T-helper 2 cell treated with Interferon-gamma antibody and Interleukin-4, amounts not matched to agents 5 μg/mL and 100 μg/mL, for 36 hours (primary cell): Measurements from ENCODE around the gene PTPN1.

Experiments
- DNase-seq: peaks from one replicate; pipeline ENCODE4 v3.0.0; 2021; ENCODE audit warnings: low spot score
- H3K27ac Mint-ChIP-seq: one replicate; pipeline ENCODE4 v1.8.0; 2021; ENCODE audit warnings: mild to moderate bottlenecking, mixed read lengths
- H3K27me3 Mint-ChIP-seq: one replicate; pipeline ENCODE4 v1.8.0; 2021; ENCODE audit warnings: low read depth, mixed read lengths
- H3K36me3 Mint-ChIP-seq: one replicate; pipeline ENCODE4 v1.8.0; 2021; ENCODE audit warnings: low read depth, mixed read lengths
- H3K4me1 Mint-ChIP-seq: one replicate; pipeline ENCODE4 v1.8.0; 2021; ENCODE audit warnings: low read depth, mixed read lengths
- H3K4me3 Mint-ChIP-seq: one replicate; pipeline ENCODE4 v1.8.0; 2022; ENCODE audit warnings: mild to moderate bottlenecking, moderate library complexity, mixed read lengths
- H3K9me3 Mint-ChIP-seq: one replicate; pipeline ENCODE4 v1.8.0; 2021; ENCODE audit warnings: mixed read lengths

Gene PTPN1

GRCh38 chr20:50509923-50510705, at the start of gene PTPN1:
Gene PTPN1 (plus strand): TSS chr20:50510383. CDS start chr20:50510528, 145 bp downstream.
- Mint-ChIP-seq H3K36me3 (peaks cover 31% of the 10 kb centered on the region), H3K27me3 (no peaks in the 10 kb centered on the region), H3K27ac (peak within 1 kb of the TSS; percentile 98), H3K4me1 (peaks cover 39% of the 10 kb centered on the region), H3K9me3 (no peaks in the 10 kb centered on the region), H3K4me3 (peak within 1 kb of the TSS; percentile 100)
- peak; percentile 98 for DNase-seq

GRCh38 chr20:50460608-50461267, 49.4 kb upstream of the PTPN1 start:
- Mint-ChIP-seq H3K27me3 (no peaks in the 10 kb centered on the region), H3K4me3 (no peak overlapping the region)
- peak; percentile 72 for DNase-seq

DNA sequence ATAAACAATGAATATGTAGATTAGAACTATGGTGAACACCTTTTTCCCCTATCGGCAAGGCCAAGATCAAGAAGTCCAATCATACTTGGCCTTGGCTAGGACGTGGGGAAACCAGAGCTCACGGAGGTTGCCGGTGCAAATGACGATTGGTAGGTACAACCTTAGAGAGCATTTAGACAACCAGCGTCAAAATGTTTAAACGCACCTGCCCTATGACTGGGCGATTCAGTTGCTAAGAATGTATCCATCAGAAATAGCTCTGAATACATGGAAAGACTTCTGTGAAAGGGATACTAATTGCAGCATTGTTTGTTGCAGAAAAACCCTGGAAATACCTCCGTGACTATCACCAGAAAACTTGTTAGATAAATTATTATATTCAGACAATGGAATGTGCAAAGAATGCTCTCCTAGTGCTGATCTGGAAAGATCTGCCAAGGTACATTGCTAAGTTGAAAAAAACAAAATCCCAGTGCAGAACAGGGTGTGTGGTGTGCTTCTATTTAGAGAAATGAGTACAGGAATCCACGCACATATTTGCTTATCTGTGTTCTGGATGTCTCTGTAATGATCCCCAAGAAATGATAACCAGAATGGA, 48.0 kb upstream of the PTPN1 start:
- DNase-seq, result no peak
- no peaks in the 10 kb centered on the region for H3K27me3 Mint-ChIP-seq
- peaks cover 3% of the 10 kb centered on the region for H3K4me1 Mint-ChIP-seq
- H3K27ac Mint-ChIP-seq, result no peak overlapping the region
- no peak overlapping the region for H3K4me3 Mint-ChIP-seq
- H3K9me3 Mint-ChIP-seq, result no peaks in the 10 kb centered on the region
- no peaks in the 10 kb centered on the region for H3K36me3 Mint-ChIP-seq

More at GRCh38 chr20:50460608-50461267, 49.4 kb upstream of the PTPN1 start:
- no peak overlapping the region for H3K27ac Mint-ChIP-seq
- no peaks in the 10 kb centered on the region for H3K9me3 Mint-ChIP-seq
- H3K36me3 Mint-ChIP-seq, result no peaks in the 10 kb centered on the region
- H3K4me1 Mint-ChIP-seq, result peaks cover 3% of the 10 kb centered on the region

- no peaks in the 10 kb centered on the region for H3K27me3 Mint-ChIP-seq
- DNase-seq, result peak; percentile 51
- no peaks in the 10 kb centered on the region for H3K36me3 Mint-ChIP-seq
- no peak overlapping the region for H3K27ac Mint-ChIP-seq
- H3K4me1 Mint-ChIP-seq, result peaks cover 3% of the 10 kb centered on the region
- H3K4me3 Mint-ChIP-seq, result peak overlapping the region; percentile 24
- no peaks in the 10 kb centered on the region for H3K9me3 Mint-ChIP-seq
Observed at GRCh38 chr20:50464026-50464724, 46.0 kb upstream of the PTPN1 start.

DNA sequence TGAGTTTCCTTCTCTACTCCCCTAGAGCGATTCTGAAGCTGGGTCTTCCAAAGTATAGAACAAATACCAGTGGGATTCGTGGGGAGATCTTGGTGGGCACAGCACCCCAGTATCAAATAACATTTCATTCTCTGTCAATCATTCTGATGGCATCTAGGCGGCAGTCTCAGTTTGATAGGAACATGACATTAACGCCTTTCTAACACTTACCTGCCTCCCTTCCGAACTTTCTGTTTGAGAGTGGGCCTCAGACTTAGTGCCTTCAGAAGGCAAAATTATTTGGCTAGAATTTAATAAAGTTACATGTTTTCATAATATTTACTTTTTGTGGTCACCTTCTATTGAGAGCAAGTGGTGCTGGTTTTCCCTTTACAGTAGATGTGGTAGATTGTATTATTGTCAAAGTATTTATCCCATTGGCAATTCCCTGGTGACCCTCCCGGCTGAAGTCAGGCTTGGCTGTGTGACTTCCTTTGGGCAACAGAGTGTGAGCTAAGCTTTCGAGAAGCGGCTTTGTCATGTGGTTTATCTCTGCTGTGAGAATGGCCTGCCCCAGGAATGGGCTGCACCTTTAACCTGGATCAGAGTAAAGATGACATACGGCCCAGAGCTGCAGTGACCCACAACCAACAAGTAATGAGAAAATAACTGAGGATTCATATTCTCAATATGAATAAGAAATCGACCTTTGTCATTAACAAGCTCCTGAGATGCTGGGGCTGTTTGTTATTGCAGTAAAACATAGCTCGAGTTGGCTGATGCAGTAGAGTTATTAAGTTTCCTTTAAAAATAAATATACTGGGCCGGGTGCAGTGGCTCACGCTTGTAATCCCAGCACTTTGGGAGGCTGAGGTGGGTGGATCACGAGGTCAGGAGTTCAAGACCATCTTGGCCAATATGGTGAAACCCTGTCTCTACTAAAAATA, 45.2 kb upstream of the PTPN1 start:
- peaks cover 3% of the 10 kb centered on the region for H3K4me1 Mint-ChIP-seq
- H3K9me3 Mint-ChIP-seq, result no peaks in the 10 kb centered on the region

GRCh38 chr20:50467174-50467573, 43.0 kb upstream of the PTPN1 start:
- H3K4me1 Mint-ChIP-seq, result peaks cover 8% of the 10 kb centered on the region
- no peak overlapping the region for H3K4me3 Mint-ChIP-seq
- no peaks in the 10 kb centered on the region for H3K9me3 Mint-ChIP-seq
- no peaks in the 10 kb centered on the region for H3K27me3 Mint-ChIP-seq
- DNase-seq, result no peak
- H3K36me3 Mint-ChIP-seq, result no peaks in the 10 kb centered on the region
- no peak overlapping the region for H3K27ac Mint-ChIP-seq

More for the DNA sequence above, 45.2 kb upstream of the PTPN1 start:
- Mint-ChIP-seq H3K4me3 (no peak overlapping the region), H3K36me3 (no peaks in the 10 kb centered on the region), H3K27me3 (no peaks in the 10 kb centered on the region), H3K27ac (no peak overlapping the region)
- DNase-seq, result no peak

DNA sequence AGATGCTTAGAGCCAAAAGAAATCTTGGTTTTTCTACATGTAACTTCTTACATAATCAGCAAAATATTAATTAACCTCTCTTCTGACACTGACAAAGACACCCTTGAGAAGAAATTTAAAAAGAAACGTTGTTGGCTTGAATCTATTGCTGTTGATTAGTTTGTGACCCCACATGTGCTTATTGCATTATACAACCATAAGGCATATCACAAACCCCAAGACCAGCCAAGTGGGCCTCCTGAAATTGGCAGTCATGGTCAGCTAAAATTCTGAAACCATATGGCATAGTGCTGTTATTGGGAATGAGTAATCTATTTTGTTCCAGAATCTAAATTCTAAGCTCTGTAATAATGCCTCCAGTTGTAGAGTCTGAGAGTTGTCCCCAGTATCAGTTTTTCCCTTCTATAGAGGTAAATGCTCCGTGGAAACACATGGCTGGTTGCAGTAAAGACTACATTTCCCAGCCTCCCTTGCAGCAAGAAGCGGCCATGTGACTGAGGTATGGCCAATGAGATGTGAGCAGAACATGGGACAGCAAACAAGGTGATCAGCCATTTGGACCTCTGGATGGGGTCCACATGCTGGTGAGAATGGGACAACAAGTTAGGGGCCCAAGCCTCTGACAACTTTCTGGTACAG, 42.3 kb upstream of the PTPN1 start:
- Mint-ChIP-seq H3K9me3 (no peaks in the 10 kb centered on the region), H3K4me3 (no peak overlapping the region), H3K4me1 (peaks cover 10% of the 10 kb centered on the region), H3K36me3 (no peaks in the 10 kb centered on the region), H3K27ac (no peak overlapping the region), H3K27me3 (no peaks in the 10 kb centered on the region)
- no peak for DNase-seq

DNA sequence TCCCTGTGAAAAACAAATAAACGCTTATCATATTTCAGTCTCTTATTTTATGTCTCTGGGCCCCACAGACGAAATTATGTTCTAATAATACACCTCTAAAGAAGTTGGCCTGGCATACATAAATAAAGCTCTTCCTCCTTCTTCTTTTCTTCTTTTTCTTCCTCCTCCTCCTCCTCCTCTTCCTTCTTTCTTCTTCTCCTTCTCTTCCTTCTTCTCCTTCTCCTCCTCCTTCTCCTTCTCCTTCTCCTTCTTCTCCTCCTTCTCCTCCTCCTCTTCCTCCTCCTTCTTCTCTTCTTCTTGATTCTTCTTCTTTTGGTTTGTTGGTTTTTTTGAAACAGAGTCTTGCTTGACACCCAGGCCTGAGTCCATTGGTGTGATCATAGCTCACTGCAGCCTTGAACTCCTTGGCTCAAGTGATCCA, 41.8 kb upstream of the PTPN1 start:
- DNase-seq, result no peak
- H3K36me3 Mint-ChIP-seq, result no peaks in the 10 kb centered on the region
- H3K27ac Mint-ChIP-seq, result peak overlapping the region; percentile 24
- H3K4me3 Mint-ChIP-seq, result no peak overlapping the region
- H3K27me3 Mint-ChIP-seq, result no peaks in the 10 kb centered on the region
- H3K4me1 Mint-ChIP-seq, result peaks cover 15% of the 10 kb centered on the region
- no peaks in the 10 kb centered on the region for H3K9me3 Mint-ChIP-seq

DNA sequence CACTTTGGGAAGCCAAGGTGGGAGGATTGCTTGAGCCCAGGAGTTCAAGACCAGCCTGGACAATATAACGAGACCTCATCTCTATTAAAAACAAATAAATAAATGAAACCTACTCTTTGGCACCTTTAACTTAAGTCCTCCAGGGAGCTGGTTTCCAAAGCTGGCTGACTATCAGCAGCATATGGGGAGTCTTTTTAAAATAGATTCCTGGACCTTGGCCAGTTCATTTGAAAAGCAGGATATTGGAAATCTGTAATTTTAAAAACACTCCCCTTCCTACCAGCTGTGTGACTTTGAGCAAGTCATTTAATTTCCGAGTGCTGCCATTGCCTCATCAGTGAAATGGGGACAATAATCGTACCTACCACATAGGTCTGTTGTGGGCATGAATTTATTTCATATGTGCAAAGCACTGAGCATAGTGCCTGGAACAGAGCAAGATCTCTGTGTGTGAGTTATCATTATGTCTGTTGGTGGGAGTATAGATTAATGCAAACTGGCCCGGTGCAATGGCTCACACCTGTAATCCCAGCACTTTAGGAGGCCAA, 40.9 kb upstream of the PTPN1 start:
- no peak for DNase-seq
- Mint-ChIP-seq H3K9me3 (no peaks in the 10 kb centered on the region), H3K36me3 (no peaks in the 10 kb centered on the region), H3K27ac (no peak overlapping the region), H3K27me3 (no peaks in the 10 kb centered on the region), H3K4me3 (no peak overlapping the region), H3K4me1 (peaks cover 15% of the 10 kb centered on the region)

GRCh38 chr20:50469796-50470195, 40.4 kb upstream of the PTPN1 start:
- Mint-ChIP-seq H3K4me3 (no peak overlapping the region), H3K27ac (no peak overlapping the region), H3K4me1 (peaks cover 16% of the 10 kb centered on the region), H3K36me3 (no peaks in the 10 kb centered on the region), H3K27me3 (no peaks in the 10 kb centered on the region), H3K9me3 (no peaks in the 10 kb centered on the region)
- no peak for DNase-seq

DNA sequence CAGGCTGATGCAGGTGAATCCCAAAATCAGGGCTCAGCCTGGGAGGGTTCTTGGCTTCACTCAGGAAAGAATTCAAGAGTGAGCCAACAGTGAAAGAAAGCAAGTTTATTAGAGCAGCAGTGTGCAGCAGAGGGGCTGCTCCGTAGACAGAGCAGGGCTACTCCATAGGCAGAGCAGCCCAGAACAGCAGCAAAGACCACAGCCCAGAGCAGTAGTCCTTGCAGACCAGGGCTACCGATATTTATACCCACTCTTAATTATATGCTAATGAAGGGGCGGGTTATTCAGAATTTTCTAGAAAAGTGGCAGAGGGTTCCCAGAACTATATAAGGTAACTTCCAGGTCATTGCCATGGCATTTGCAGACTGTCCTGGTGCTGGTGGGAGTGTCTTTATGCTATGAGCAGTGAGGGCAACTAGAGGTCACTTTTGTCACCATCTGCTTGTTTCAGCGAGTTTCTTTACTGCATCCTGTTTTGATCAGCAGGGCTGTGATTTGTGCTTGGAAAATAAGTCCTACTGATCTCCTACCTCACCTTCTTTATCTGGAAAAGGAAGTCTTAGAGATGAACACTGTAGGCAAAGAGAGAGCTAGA, 39.8 kb upstream of the PTPN1 start:
- Mint-ChIP-seq H3K27me3 (no peaks in the 10 kb centered on the region), H3K27ac (no peak overlapping the region), H3K4me3 (no peak overlapping the region), H3K4me1 (peaks cover 17% of the 10 kb centered on the region), H3K36me3 (no peaks in the 10 kb centered on the region), H3K9me3 (no peaks in the 10 kb centered on the region)
- DNase-seq, result no peak

GRCh38 chr20:50471231-50471630, 39.0 kb upstream of the PTPN1 start:
- no peak for DNase-seq
- Mint-ChIP-seq H3K4me1 (peaks cover 21% of the 10 kb centered on the region), H3K27ac (no peak overlapping the region), H3K9me3 (no peaks in the 10 kb centered on the region), H3K36me3 (no peaks in the 10 kb centered on the region), H3K27me3 (no peaks in the 10 kb centered on the region), H3K4me3 (no peak overlapping the region)
